GM12865 (cell line): ENCODE measurements around the gene CENPF.

Experiments
- DNase-seq: peaks from one replicate; pipeline ENCODE4 v3.0.0; 2010; ENCODE audit warnings: low read depth
- H3K4me3 ChIP-seq: 2 replicates; pipeline ENCODE4 v1.5.1; 2011; ENCODE audit warnings: mild to moderate bottlenecking, low read depth, low read length, control low read depth
- TF ChIP-seq, protein P1 (sequence below): IDR thresholded peaks from 2 replicates; pipeline ENCODE4 v1.5.1; 2011; ENCODE audit warnings: low read length, control low read depth, low read depth, inconsistent platforms; ENCODE audit not compliant: insufficient read depth; ENCODE audit errors: missing control alignments

Gene CENPF

DNA sequence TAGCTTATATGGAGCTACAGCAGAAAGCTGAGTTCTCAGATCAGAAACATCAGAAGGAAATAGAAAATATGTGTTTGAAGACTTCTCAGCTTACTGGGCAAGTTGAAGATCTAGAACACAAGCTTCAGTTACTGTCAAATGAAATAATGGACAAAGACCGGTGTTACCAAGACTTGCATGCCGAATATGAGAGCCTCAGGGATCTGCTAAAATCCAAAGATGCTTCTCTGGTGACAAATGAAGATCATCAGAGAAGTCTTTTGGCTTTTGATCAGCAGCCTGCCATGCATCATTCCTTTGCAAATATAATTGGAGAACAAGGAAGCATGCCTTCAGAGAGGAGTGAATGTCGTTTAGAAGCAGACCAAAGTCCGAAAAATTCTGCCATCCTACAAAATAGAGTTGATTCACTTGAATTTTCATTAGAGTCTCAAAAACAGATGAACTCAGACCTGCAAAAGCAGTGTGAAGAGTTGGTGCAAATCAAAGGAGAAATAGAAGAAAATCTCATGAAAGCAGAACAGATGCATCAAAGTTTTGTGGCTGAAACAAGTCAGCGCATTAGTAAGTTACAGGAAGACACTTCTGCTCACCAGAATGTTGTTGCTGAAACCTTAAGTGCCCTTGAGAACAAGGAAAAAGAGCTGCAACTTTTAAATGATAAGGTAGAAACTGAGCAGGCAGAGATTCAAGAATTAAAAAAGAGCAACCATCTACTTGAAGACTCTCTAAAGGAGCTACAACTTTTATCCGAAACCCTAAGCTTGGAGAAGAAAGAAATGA lies 37.6 kb downstream of the CENPF start:
- TF ChIP-seq, protein P1, sequence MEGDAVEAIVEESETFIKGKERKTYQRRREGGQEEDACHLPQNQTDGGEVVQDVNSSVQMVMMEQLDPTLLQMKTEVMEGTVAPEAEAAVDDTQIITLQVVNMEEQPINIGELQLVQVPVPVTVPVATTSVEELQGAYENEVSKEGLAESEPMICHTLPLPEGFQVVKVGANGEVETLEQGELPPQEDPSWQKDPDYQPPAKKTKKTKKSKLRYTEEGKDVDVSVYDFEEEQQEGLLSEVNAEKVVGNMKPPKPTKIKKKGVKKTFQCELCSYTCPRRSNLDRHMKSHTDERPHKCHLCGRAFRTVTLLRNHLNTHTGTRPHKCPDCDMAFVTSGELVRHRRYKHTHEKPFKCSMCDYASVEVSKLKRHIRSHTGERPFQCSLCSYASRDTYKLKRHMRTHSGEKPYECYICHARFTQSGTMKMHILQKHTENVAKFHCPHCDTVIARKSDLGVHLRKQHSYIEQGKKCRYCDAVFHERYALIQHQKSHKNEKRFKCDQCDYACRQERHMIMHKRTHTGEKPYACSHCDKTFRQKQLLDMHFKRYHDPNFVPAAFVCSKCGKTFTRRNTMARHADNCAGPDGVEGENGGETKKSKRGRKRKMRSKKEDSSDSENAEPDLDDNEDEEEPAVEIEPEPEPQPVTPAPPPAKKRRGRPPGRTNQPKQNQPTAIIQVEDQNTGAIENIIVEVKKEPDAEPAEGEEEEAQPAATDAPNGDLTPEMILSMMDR = no peak
- H3K4me3 ChIP-seq = no peak overlapping the region
- DNase-seq = no peak

DNA sequence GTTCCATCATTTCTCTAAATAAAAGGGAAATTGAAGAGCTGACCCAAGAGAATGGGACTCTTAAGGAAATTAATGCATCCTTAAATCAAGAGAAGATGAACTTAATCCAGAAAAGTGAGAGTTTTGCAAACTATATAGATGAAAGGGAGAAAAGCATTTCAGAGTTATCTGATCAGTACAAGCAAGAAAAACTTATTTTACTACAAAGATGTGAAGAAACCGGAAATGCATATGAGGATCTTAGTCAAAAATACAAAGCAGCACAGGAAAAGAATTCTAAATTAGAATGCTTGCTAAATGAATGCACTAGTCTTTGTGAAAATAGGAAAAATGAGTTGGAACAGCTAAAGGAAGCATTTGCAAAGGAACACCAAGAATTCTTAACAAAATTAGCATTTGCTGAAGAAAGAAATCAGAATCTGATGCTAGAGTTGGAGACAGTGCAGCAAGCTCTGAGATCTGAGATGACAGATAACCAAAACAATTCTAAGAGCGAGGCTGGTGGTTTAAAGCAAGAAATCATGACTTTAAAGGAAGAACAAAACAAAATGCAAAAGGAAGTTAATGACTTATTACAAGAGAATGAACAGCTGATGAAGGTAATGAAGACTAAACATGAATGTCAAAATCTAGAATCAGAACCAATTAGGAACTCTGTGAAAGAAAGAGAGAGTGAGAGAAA lies 38.4 kb downstream of the CENPF start:
- no peak for DNase-seq
- TF ChIP-seq, protein P1 = no peak

DNA sequence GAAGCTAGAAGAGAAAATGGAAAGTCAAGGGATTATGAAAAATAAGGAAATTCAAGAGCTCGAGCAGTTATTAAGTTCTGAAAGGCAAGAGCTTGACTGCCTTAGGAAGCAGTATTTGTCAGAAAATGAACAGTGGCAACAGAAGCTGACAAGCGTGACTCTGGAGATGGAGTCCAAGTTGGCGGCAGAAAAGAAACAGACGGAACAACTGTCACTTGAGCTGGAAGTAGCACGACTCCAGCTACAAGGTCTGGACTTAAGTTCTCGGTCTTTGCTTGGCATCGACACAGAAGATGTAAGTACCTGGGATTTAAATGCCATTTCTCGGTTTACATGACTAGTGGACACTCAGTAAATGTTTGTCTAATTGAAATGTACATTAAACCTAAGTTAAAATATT lies 40.0 kb downstream of the CENPF start:
- no peak overlapping the region for H3K4me3 ChIP-seq
- TF ChIP-seq, protein P1 = no peak
- DNase-seq = no peak

More for the DNA sequence above, 38.4 kb downstream of the CENPF start:
- H3K4me3 ChIP-seq = no peak overlapping the region

DNA sequence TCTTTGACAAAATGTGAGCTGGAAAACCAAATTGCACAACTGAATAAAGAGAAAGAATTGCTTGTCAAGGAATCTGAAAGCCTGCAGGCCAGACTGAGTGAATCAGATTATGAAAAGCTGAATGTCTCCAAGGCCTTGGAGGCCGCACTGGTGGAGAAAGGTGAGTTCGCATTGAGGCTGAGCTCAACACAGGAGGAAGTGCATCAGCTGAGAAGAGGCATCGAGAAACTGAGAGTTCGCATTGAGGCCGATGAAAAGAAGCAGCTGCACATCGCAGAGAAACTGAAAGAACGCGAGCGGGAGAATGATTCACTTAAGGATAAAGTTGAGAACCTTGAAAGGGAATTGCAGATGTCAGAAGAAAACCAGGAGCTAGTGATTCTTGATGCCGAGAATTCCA lies 42.7 kb downstream of the CENPF start:
- no peak for DNase-seq
- TF ChIP-seq, protein P1 = no peak
- H3K4me3 ChIP-seq = no peak overlapping the region

DNA sequence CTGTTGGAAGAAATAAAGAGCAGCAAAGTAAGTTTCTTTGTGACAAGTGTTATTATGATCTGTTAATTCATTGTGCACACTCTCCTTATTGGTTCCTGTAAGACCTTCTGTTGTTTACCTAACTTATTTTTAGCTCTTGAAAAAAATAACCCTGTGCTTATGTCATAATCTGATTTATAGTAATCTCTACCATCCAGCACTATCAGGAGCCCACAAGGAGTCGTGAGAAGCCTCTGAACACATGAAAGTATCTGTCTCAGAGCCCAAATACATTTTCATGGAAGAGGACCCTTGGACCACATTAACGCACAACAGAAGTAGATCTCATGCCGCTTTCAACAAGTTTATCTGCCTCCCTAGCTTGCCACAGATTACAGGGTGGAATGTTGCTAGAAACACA lies 45.8 kb downstream of the CENPF start:
- TF ChIP-seq, protein P1 = no peak
- no peak overlapping the region for H3K4me3 ChIP-seq
- no peak for DNase-seq

DNA sequence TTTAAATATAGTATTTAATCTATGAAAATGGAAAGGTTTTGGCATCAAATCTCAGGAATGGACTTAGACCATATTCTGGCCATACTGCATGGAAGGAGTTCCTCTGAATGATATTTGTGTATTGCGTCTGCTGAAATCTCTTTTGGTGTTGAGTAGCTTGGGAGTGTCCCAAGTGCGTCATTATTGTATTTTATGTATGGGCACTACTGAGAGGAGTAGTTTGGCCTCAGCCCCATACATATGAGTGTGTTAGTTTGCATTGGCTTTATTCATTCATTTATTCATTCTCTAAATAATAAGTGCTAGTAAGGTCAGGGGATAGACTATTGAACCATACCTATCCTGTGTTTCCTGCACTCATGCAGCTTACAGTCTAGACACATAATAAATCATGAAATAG lies 46.6 kb downstream of the CENPF start:
- DNase-seq = no peak
- TF ChIP-seq, protein P1 = no peak
- no peak overlapping the region for H3K4me3 ChIP-seq
